HCT116 (cell line): Measurements from ENCODE around the gene HLA-B. TPM values are rescaled to one million over a fixed set of nuclear protein-coding genes. Genes with fewer than 3 reads are reported as not detected.

Experiments used
- ATAC-seq: fragments of 200-7000 bp; cut with Tn5 transposase; 2 replicates; pipeline ENCODE4 v1.9.1; 2020; ENCODE audit warnings: mild to moderate bottlenecking, moderate library complexity
- BruUV-seq: library from RNA; stranded (reverse); fragments of 400-500 nt; replicated peaks from 2 replicates; lab custom pipeline; 2021; lab: Mats Ljungman, UMichigan
- CTCF ChIA-PET: fragments of 300-600 bp; sonication (Branson Sonifier 250); formaldehyde crosslinking; loops from one replicate; lab custom pipeline; 2021; ENCODE audit warnings: antibody characterized with exemption; lab: Charles Lee
- POLR2A ChIA-PET: fragments of 300-600, 350-600 bp; sonication (Branson Sonifier 250); formaldehyde crosslinking; loops from one replicate; lab custom pipeline; 2021; ENCODE audit warnings: antibody characterized with exemption; lab: Charles Lee
- RAD21 ChIA-PET, 2 experiments: fragments of 300-600 bp; sonication (Branson Sonifier 250); formaldehyde crosslinking; loops; one replicate each; lab custom pipeline; 2023; ENCODE audit warnings: low total read pairs in 2 of 2; ENCODE audit not compliant: uncharacterized antibody in 2 of 2, unreplicated experiment in 2 of 2, low non-redundant PET in 1 of 2; lab: Charles Lee
- DNase-seq: peaks from one replicate; pipeline ENCODE4 v3.0.0-alpha.2; 2010; ENCODE audit warnings: low read depth, low spot score
- H2AFZ ChIP-seq: fragments of 200-600 bp; shearing (Covaris generic), sonication (generic); 2 replicates; pipeline ENCODE4 v1.6.1; 2017; ENCODE audit warnings: low read depth, mixed run types, mixed read lengths, antibody characterized with exemption, low read length; ENCODE audit not compliant: poor library complexity, severe bottlenecking
- H3K27ac ChIP-seq: 2 replicates; pipeline ENCODE4 v1.5.1; 2012; ENCODE audit warnings: low read depth, low read length
- H3K27me3 ChIP-seq: fragments of 200-600 bp; sonication (generic); 2 replicates; pipeline ENCODE4 v1.6.1; 2016; ENCODE audit warnings: mixed run types, low read length, mixed read lengths; ENCODE audit not compliant: insufficient read depth
- H3K36me3 ChIP-seq, 2 experiments: fragments of 200-500 bp in 1 of 2; fragments of 200-600 bp in 1 of 2; sonication (Bioruptor generic) in 1 of 2; sonication (generic) in 1 of 2; 2 replicates each; pipeline versions ENCODE4 v1.5.1 to v1.6.1; 2014 to 2016; ENCODE audit warnings: low read length in 2 of 2, inconsistent platforms in 1 of 2, mixed read lengths in 1 of 2, mixed run types in 1 of 2; ENCODE audit not compliant: insufficient read depth in 2 of 2, control insufficient read depth in 1 of 2
- H3K4me1 ChIP-seq, 2 experiments: fragments of 200-600 bp in 1 of 2; sonication (generic) in 1 of 2; 2 replicates each; pipeline versions ENCODE4 v1.5.1 to v1.6.1; 2012 to 2017; ENCODE audit warnings: low read length in 2 of 2, inconsistent platforms in 1 of 2, mild to moderate bottlenecking in 1 of 2, mixed read lengths in 1 of 2, mixed run types in 1 of 2, moderate library complexity in 1 of 2; ENCODE audit not compliant: insufficient read depth in 2 of 2, control insufficient read depth in 1 of 2
- H3K4me2 ChIP-seq: fragments of 200-600 bp; sonication (generic); 2 replicates; pipeline ENCODE4 v1.6.1; 2017; ENCODE audit warnings: mixed run types, low read length, mixed read lengths
- H3K4me3 ChIP-seq, 2 experiments: fragments of 200-600 bp in 1 of 2; sonication (generic) in 1 of 2; replicated peaks in 1 of 2; 2 replicates each; pipeline ENCODE4 v1.5.1; 2011 to 2016; ENCODE audit warnings: low read length in 2 of 2, control low read depth in 1 of 2, low read depth in 1 of 2, mild to moderate bottlenecking in 1 of 2, mixed read lengths in 1 of 2, mixed run types in 1 of 2
- H3K79me2 ChIP-seq: fragments of 200-600 bp; sonication (generic); 2 replicates; pipeline ENCODE4 v1.6.1; 2017; ENCODE audit warnings: mild to moderate bottlenecking, mixed run types, low read length, moderate library complexity, mixed read lengths; ENCODE audit not compliant: insufficient read depth
- H3K9ac ChIP-seq: fragments of 200-600 bp; sonication (generic); 2 replicates; pipeline ENCODE4 v1.6.1; 2016; ENCODE audit warnings: low read length, mixed read lengths
- H3K9me2 ChIP-seq: fragments of 200-600 bp; sonication (generic), shearing (Covaris generic); 2 replicates; pipeline ENCODE4 v1.6.1; 2017; ENCODE audit warnings: mixed run types, mild to moderate bottlenecking, moderate library complexity; ENCODE audit not compliant: insufficient read depth
- H3K9me3 ChIP-seq, 2 experiments: fragments of 200-500 bp in 1 of 2; fragments of 200-600 bp in 1 of 2; sonication (Bioruptor generic) in 1 of 2; sonication (generic) in 1 of 2; 2 replicates each; pipeline ENCODE4 v1.6.1; 2014 to 2017; ENCODE audit warnings: low read length in 2 of 2, mixed read lengths in 2 of 2, inconsistent platforms in 1 of 2, low read depth in 1 of 2, mild to moderate bottlenecking in 1 of 2, mixed run types in 1 of 2, moderate library complexity in 1 of 2; ENCODE audit not compliant: control insufficient read depth in 1 of 2, insufficient read depth in 1 of 2
- H4K20me1 ChIP-seq: fragments of 200-600 bp; sonication (generic), shearing (Covaris generic); 2 replicates; pipeline ENCODE4 v1.6.1; 2017; ENCODE audit warnings: mixed run types, mild to moderate bottlenecking, moderate library complexity; ENCODE audit not compliant: insufficient read depth
- CBX3 ChIP-seq: IDR thresholded peaks from 2 replicates; pipeline ENCODE4 v1.6.1; 2012; ENCODE audit warnings: low read depth
- ELF1 ChIP-seq: IDR thresholded peaks from 2 replicates; pipeline ENCODE4 v1.6.1; 2012; ENCODE audit warnings: low read depth, borderline replicate concordance
- ZFX ChIP-seq: fragments of 450-650 bp; IDR thresholded peaks from 2 replicates; pipeline ENCODE4 v1.6.1; 2017
- ZNF274 ChIP-seq: fragments of 200-500 bp; sonication (Bioruptor generic); IDR thresholded peaks from 2 replicates; pipeline ENCODE4 v1.6.1; 2014; ENCODE audit warnings: mild to moderate bottlenecking, low read depth, low read length, inconsistent platforms
- intact Hi-C: fragments of 100-400 bp; cut with micrococcal nuclease; formaldehyde crosslinking; loops from 2 replicates; pipeline ENCODE4 v1.10.0; 2022
- microRNA-seq: library from miRNA; unstranded; fragments of <30 nt; microRNA quantifications from one replicate; pipeline ENCODE4, GENCODE V29; 2016; ENCODE audit warnings: borderline number of aligned reads
- total RNA-seq: library from RNA; stranded (reverse); gene quantifications from one replicate; pipeline ENCODE4 v1.2.1, GENCODE V29; 2021; ENCODE audit not compliant: unreplicated experiment
- TF ChIP-seq, protein P1 (sequence below): IDR thresholded peaks from 2 replicates; pipeline ENCODE4 v1.6.1; 2011; ENCODE audit warnings: mild to moderate bottlenecking, low read length, moderate library complexity; ENCODE audit not compliant: insufficient replicate concordance; ENCODE audit errors: extremely low read depth
- TF ChIP-seq, protein P2 (sequence below), 3 experiments: fragments of 200-600 bp in 1 of 3; sonication (generic) in 1 of 3; IDR thresholded peaks in 2 of 3; conservative IDR thresholded peaks in 1 of 3; 2 replicates each; pipeline ENCODE4 v1.5.1; 2012 to 2017; ENCODE audit warnings: low read depth in 2 of 3, low read length in 2 of 3, antibody characterized with exemption in 1 of 3, borderline replicate concordance in 1 of 3, control low read depth in 1 of 3, mild to moderate bottlenecking in 1 of 3, mixed read lengths in 1 of 3, mixed run types in 1 of 3, moderate library complexity in 1 of 3; ENCODE audit not compliant: insufficient read depth in 1 of 3

The HLA-B gene
- total RNA-seq, 1 experiment from 2014 or later, result 381 TPM

DNA sequence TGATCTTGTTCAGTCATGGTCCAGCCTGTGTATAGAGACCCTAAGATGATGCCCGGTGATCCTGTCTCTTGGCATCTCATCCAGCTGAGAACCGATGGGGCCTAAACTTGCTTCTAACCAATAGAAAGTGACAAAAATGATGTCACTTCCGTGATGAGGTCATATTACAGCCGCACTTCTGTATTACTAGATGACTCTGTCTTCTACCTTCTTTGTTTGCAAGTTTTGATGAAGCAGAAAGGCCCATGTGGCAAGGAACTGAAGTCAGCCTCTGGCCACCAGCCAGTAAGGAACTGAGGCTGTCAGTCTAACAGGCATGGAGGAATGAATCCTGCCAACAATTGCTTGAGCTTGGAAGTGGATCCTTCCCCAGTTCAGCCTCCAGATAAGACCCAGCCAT is 52.3 kb downstream of the HLA-B start:
- intact Hi-C loops, result no loop called here
- RAD21 ChIA-PET, result no interaction called here
- H3K9ac ChIP-seq, result no peak overlapping the region
- H3K27ac ChIP-seq, result no peak overlapping the region
- H3K79me2 ChIP-seq, result no peaks in the 10 kb centered on the region
- POLR2A ChIA-PET, result no interaction called here
- ATAC-seq, result no peak
- no TSS peak for BruUV-seq
- peaks cover 9% of the 10 kb centered on the region; the same call in 1 of the 2 replicates for H3K27me3 ChIP-seq
- TF ChIP-seq ZNF274 (no peak), ZFX (no peak), ELF1 (no peak), CBX3 (no peak)
- TF ChIP-seq, protein P1, sequence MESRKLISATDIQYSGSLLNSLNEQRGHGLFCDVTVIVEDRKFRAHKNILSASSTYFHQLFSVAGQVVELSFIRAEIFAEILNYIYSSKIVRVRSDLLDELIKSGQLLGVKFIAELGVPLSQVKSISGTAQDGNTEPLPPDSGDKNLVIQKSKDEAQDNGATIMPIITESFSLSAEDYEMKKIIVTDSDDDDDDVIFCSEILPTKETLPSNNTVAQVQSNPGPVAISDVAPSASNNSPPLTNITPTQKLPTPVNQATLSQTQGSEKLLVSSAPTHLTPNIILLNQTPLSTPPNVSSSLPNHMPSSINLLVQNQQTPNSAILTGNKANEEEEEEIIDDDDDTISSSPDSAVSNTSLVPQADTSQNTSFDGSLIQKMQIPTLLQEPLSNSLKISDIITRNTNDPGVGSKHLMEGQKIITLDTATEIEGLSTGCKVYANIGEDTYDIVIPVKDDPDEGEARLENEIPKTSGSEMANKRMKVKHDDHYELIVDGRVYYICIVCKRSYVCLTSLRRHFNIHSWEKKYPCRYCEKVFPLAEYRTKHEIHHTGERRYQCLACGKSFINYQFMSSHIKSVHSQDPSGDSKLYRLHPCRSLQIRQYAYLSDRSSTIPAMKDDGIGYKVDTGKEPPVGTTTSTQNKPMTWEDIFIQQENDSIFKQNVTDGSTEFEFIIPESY, result no peak
- TF ChIP-seq, protein P2, sequence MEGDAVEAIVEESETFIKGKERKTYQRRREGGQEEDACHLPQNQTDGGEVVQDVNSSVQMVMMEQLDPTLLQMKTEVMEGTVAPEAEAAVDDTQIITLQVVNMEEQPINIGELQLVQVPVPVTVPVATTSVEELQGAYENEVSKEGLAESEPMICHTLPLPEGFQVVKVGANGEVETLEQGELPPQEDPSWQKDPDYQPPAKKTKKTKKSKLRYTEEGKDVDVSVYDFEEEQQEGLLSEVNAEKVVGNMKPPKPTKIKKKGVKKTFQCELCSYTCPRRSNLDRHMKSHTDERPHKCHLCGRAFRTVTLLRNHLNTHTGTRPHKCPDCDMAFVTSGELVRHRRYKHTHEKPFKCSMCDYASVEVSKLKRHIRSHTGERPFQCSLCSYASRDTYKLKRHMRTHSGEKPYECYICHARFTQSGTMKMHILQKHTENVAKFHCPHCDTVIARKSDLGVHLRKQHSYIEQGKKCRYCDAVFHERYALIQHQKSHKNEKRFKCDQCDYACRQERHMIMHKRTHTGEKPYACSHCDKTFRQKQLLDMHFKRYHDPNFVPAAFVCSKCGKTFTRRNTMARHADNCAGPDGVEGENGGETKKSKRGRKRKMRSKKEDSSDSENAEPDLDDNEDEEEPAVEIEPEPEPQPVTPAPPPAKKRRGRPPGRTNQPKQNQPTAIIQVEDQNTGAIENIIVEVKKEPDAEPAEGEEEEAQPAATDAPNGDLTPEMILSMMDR (IDR thresholded peaks at IDR 0.05 in 2 of 3, conservative IDR thresholded peaks at IDR 0.05 in 1 of 3; ENCODE audit: borderline replicate concordance in 1 of 3, insufficient read depth in 1 of 3, low read depth in 2 of 3, low read length in 2 of 3), result no peak
- no peak overlapping the region for H3K4me2 ChIP-seq
- CTCF ChIA-PET, result no interaction called here
- no peaks in the 10 kb centered on the region for H3K4me1 ChIP-seq
- no peaks in the 10 kb centered on the region for H3K36me3 ChIP-seq
- no peak overlapping the region for H3K4me3 ChIP-seq
- H3K9me2 ChIP-seq, result no peaks in the 10 kb centered on the region
- H3K9me3 ChIP-seq, result no peaks in the 10 kb centered on the region
- H4K20me1 ChIP-seq, result no peaks in the 10 kb centered on the region
- H2AFZ ChIP-seq, result no peak overlapping the region
- DNase-seq, result no peak

Small RNA genes within 50 kb of the gene (microRNA-seq; reads per million reads assigned to microRNA genes)
- gene MIR6891, result not detected

Other genes with a start within 250 kb of the HLA-B start
- gene C6orf15, start 244.6 kb downstream of the HLA-B start, total RNA-seq, result not detected
- gene PSORS1C1, start 242.4 kb downstream of the HLA-B start, total RNA-seq, result 9.8 TPM
- gene CDSN, start 236.7 kb downstream of the HLA-B start, total RNA-seq, result 0.12 TPM
- not detected for gene PSORS1C2, start 218.1 kb downstream of the HLA-B start, total RNA-seq
- gene CCHCR1, start 199.4 kb downstream of the HLA-B start, total RNA-seq, result 40.7 TPM
- gene TCF19, start 198.6 kb downstream of the HLA-B start, total RNA-seq, result 15.4 TPM
- 1.9 TPM for gene POU5F1, start 186.5 kb downstream of the HLA-B start, total RNA-seq
- gene HLA-C, start 85.1 kb downstream of the HLA-B start, total RNA-seq, result 333 TPM
- gene MICA, start 46.4 kb upstream of the HLA-B start, total RNA-seq, result 24.1 TPM
- gene MICB, start 141.0 kb upstream of the HLA-B start, total RNA-seq, result 21.7 TPM
- gene MCCD1, start 171.8 kb upstream of the HLA-B start, total RNA-seq, result not detected
- gene DDX39B, start 184.8 kb upstream of the HLA-B start, total RNA-seq, result 545 TPM
- gene ATP6V1G2, start 189.4 kb upstream of the HLA-B start, total RNA-seq, result 1.8 TPM
- gene NFKBIL1, start 190.4 kb upstream of the HLA-B start, total RNA-seq, result 26.6 TPM
- 1.1 TPM for gene LTA, start 215.1 kb upstream of the HLA-B start, total RNA-seq
- gene TNF, start 218.4 kb upstream of the HLA-B start, total RNA-seq, result 0.59 TPM
- gene LTB, start 225.2 kb upstream of the HLA-B start, total RNA-seq, result 0.64 TPM
- 0.69 TPM for gene LST1, start 229.1 kb upstream of the HLA-B start, total RNA-seq
- not detected for gene NCR3, start 235.8 kb upstream of the HLA-B start, total RNA-seq